NOMO-1 (cell line): ENCODE data around the gene CDCA4.

Source experiments
- DNase-seq, 2 experiments: peaks; one replicate each; lab custom pipeline; 2025; ENCODE audit not compliant: unreplicated experiment in 2 of 2; lab: John Stamatoyannopoulos, UW

The CDCA4 gene

DNA sequence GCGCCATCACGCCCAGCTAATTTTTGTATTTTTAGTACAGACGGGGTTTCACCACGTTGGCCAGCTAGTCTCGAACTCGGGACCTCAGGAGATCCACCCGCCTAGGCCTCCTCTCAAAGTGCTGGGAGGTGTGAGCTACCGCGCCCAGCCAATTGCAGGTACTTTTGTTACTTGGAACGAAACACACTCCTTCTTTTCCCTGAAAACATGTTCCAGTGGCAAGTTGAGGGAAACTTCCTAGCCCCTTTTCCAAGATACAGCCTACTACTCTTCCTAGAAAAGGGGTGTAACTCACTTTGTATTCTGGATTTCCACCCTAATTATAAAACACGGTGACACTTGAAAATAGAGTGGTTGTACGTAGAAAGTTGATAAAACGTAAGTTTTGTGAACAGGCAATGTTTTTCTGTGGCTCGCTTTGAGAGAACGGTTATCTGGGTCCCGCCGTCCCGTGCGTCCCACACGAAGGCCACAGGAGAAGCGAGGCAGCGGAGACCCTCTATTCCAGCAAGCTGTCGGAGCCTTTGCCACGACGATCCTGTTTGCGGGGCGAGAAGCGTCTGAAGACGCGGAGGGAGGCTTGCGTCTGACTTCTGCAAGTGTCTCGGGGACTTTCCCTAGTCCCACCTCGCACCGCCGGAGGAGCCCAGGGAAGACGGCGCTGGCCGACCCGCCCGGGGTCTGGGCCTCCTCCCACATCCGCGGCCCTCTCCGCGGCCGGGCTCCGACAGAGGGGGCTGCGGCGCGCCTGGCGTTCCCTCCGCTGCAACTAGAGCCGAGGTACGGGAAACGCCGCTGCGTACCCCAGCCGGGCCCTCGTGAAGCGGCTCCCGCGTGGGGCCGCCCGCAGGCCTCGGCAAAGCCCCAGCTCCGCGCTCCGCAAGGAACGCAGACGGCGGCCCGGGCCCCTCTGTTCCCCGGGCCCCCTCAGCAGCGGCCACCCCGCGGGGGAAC, 745 bp downstream of the CDCA4 start:
- peak in 1 of 2 experiments; percentile 18 for DNase-seq

DNA sequence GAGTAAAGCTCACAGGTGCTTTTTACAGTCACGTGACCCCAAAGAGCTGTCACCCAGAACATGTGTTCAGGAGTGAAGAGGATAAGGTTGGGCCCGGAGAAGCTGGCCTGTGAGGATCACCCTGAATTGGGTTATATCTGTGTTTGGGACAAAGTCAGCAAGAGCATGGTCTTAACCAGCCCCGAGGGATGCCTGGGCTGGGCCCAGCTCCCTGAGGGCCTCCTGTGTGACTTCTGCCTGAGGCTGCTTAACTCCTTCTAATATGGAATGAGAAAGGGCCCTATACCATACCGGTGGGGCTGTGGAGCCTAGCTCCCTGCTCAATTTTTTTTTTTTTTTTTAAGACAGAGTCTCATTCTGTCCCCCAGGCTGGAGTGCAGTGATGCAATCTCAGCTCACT, 2.5 kb downstream of the CDCA4 start:
- no peak for DNase-seq

DNA sequence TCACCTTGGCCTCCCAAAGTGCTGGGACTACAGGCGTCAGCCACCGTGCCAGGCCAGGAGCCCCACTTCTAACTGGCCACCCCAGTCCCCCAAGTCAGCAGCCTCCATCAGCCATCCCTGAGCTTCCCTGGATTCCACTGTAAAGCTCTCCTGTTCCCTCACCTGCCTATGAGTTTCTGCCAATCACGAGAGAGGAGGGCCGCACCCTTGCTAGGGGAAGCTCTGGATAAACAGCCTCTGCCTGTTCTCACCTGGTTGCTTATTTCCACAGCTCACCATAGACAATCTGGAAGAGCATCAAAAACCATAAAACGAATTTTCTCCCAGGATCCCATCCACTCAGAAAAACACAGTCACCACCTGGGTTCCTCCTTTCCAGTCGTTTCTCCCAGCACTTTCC, 5.0 kb downstream of the CDCA4 start:
- DNase-seq = no peak

DNA sequence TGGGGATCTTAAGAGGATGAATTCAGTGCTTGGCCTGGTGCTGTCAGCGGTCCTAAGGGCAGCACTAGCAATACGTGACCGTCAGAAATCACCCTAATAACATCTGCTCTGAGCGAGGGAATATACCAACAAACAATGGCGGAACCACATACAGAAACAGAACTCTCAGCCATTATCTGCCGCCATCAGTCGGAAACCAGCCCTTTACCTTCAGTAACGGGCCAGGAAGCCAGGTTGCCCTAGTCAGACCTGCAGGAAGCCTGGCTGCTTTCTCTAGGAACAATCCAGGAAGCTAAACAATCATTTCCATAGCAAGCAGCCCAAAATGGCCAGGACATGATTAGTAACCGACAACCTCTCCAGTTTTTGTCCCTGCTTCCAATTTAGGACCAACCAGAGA, 5.6 kb downstream of the CDCA4 start:
- DNase-seq = no peak

DNA sequence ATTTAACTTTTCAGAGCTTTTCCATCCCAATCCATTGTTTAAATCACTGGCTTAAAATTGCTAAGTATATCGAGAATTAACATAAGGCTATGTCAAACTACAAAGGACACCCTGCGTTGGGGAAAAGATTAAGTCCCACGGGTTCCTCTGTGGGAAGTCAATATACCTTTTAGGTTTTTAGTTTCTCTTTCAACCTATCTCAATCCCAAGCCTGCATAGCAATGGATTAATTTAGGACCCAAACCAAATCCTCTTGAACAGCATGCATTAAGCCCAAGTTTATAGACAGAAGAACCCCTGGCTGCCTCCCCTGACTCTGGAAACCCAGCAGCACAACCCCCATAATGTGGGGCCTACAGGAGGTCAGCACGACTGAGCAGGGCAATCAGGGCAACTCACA, 6.3 kb downstream of the CDCA4 start:
- no peak for DNase-seq

DNA sequence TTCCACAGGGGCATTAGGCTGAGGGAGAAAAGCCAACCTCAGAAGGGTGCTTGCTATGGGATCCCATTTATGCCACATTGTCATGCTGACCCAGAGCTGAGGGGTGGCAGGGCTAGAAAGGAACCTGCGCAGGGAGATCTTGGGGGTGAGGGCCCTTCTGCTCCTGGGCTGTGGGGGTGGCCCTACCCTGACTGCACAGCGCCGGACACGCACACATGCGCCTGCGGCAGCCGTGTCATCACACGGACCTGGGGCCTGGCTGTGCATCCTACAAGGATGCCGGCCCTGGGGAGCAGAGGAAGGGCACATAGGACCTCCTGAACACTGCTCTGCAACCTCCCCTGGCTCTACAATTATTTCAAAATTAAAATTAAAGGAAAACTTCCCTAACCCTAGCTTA, 6.9 kb downstream of the CDCA4 start:
- no peak for DNase-seq

DNA sequence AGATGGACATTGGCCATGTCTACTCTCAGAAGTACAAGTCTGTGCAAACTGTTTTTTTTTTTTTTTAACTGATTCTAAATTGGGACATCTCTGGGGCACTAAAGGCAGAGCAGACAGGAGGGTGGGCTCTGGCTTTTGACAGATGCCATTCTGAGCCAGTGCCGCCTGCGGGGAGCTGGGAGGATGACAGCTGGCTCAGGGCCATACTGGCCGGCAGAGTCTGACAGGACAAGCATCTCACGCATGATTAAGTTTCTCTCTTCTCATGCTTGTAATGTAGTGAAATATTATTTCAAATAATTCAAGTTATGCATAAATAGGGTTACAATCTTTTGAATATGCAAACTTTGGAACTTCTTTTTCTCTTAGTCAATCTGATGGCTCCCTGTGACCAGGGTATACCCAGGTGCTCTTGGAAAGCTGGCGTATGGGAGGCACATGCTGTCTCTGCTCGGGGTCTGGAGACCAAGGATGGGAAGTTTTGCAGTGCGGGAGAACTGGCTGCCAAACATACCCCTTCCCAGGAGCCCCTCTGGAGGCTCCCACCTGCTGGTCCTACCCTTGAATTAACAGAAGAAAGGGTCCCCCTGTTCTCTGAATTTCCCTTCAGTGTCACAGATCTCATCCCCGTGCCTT, 7.6 kb downstream of the CDCA4 start:
- no peak for DNase-seq

DNA sequence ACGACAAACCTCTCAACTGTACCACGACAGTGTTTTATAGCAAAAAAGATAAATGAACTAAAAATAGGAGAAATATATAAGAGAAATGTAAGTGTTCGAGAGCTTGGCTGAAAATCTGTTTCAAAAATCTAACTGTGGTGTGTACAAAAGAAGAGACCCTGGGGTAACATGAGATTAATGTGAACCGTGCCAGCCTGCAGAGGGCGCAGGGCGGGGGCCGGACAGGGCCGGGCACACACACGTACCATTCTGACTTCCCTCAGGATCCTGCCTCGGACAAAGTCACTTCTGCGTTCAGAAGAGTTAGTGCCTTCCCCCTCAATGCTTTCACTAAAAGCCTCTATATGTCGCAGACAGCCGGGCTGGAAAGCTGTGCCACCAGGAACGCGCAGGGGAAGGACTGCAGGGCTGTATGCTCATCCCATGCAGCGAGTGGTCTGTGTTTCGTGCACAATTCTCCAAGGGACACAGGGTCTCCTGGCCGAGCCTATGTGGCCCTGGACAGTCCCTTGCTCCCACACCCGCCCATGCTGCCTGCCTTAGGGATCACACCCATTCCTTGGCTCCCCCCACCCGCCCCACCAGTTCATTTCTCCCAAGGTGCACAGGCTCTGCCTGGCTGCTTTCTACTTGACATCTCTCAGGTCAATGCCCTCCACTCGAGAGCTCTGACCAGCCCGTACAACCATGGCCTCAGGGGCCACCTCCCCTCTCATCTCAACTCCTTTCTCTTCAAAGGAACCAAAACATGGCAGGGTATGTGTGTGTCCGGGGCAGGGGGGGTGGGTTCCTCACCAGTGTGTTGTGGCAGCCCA, 8.5 kb downstream of the CDCA4 start:
- DNase-seq = no peak

DNA sequence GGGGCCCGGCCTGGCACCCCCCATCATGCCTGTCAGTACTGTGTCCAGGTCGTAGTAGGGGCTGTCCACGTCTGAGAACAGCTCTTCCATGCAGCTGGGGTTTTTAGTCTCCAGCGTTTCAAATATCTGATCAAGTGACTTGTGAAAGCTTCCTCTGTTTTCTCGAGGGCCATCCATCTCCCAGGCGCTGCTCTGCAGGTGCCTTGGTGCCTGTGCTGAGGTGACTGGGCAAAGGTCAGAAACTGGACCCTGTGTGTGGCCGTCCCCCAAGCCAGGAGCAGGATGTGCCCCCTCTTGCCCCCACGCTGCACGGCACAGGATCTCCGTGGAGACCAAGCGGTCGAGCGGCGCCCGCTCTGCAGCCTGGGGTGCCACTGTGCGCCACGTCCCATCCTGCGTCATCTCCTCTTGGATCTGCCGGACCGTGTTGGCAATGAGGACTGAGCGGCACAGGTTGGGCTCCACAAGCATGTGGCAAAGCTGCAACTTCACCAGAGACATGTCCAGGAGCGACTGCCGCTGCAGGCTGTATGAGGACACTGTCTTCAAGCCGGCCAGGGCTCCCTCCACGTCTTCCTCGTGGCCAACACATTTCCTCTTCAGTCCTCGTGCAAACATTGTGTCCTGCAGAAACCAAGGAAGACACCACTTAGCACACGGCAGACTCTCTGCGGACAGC, 9.4 kb downstream of the CDCA4 start:
- DNase-seq = no peak

DNA sequence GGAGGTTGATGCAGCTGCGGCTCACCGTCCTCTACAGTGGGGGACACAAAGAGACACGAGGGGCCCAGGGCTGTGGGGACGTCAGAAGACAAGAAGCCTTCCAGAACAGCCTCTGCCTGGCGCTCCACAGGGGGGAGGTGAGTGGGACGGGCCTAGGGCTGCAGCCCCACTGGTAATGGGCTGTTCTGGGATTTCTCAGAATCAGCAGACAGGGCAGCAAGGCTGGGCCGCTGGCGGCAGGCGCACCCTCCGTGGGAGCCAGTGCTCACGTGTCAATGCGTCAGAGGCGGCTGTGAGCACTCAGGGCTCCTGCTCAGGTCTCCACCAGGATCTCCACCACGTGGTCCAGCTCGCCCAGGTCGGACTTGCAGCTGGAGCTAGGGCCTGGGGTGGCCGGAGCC, 10.0 kb downstream of the CDCA4 start:
- no peak for DNase-seq

DNA sequence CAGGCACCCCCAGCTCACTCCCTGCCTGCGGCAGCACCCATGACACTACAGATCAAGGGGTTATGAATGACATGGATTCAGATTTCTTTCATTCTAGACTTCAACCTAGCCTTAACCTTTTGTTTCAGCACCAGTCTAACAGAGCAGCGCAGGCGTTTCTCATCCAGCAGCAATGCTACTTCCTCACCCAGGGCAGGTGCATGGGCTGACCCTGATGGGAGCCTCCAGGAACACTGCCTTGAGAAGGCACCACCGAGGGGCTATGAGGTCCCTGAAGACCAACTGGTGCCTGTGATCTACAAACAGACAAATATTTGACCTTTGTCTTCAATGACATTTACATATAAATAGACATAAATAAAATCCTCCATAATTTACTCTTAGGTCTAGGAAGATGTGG, 10.8 kb downstream of the CDCA4 start:
- no peak for DNase-seq

DNA sequence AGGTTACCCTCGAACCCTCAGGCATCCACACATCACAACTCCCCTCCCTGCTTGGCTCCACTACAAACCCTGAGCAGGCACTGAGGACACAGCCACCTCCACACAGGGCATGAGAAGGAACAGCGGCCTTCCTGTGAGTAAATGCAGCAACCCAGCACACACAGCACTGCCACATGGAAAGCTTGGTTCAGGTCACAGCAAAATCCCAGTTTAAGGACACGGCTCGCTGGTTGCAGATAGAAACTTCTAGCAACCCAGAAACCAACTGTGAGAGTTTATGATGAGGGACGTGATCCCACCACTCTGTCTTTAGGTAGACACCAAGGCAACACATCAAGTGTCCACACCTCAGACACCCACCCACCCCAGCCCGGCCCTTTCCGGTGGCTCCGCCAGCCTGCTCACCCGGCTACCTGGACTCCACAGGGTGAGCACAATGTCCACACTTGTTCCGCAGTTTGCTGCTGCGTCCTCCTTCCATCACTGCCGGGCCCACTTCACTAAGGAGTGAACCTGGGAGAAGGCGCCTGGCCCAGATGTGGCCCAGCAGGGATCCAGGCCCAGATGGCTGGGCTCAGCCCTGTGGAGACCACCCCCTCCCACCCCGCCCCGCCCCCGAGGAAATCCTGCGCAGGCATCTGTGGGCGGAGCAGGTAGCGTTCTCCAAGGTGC, 13.2 kb downstream of the CDCA4 start:
- DNase-seq = no peak

DNA sequence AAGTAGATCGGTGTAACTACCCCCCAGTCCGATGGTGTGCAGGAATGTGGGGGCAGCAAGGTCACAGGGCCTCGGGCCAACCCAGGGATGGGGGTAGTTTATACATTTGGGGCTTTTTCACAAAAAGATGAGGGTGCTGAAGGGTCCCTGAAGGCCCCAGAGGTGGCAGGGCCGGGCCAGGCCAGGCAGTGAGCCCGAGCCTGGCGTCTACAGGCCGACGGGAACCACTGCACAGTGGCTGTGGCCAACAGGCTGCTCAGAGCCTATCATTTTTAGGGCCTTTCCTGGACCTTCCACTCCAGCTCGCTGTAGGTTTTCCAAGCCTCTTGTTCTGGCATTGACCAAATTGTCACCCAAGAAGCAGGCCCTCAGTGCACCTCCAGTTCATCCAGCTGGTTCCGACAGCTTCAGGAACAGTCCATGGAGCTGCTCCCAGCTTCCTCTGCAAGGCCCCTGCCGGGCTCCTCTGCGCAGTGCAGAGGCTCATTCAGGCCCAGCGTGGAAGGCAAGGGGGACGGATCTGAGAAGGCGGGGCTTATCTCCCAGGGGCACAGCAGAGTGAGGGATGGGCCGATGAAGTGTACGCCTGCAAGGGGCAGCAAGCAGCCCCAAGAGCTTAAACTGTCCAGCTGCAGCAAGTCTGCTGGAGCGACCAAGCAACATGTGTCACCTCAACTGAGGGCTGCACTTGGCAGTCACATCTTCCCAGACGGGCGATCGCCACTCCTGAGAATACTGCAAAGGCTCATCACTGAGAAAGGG, 13.9 kb downstream of the CDCA4 start:
- DNase-seq = no peak

DNA sequence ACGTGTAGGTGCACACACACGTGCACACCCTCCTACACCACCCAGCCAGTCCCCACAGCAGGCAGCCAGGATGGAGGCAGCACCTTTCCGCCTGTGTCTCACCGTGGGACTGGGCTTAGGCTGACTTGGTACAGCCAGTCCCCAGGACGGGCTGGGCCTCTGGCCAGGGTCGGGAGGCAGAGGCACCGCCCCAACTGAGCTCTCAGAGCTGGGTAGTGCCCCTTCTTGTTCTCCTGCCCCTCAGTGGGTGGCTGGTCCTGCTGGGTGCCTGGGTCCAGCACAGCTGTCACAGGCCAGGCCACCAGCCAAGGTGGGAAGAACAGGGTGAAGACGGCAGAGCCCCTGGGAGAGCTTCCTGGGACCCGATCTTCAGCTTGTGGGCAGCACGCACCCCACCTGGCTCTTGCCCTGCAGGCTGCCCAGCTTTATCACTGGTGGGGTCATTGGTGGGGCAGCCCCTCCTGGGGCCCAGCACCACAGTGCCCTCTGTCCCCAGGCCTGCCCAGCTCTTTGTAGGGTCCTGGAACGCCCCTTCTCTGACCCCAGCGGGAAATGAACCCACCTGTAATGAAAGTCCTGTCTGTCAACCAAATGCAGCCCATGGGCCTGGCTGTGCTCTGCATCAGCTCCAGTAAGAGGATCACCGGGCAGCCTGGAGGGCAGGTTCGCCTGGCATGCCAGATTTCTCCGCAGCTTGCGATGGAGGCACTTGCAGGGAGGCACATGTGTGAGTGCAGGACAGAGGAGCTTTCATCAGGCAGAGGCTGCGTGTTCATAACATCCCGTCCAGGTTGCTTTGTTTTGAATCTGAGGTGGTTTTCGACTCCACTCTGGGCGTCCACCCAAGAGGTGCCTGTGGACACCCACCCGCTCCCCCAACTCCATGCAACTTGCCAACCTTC, 14.7 kb downstream of the CDCA4 start:
- no peak for DNase-seq

DNA sequence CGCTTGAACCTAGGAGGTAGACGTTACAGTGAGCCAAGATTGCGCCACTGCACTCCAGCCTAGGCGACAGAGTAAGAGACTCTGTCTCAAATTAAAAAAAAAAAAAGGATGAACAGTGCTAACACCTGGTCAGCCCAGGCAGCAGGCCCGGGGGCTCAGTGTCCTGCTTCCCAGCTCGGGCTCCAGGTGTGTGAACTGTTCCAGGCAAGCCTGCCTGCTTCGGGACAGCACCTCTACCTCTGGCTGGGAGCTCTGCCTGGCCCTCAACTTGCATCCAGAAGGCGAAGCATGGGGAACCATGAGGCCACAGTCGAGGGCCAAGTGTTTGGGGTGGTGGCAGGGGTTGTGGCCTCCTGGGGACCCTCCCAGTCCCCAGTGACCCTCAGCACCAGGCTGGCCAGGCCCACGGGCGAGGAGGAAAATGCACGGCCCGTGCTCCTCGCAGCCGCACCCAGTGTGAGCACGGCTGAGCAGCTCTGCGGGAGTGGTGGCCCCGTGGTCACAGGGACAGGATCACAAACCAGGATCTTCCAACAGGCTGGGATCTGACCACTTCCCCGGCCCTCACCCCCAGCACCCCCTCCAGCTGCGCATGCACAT, 15.5 kb downstream of the CDCA4 start:
- no peak for DNase-seq

DNA sequence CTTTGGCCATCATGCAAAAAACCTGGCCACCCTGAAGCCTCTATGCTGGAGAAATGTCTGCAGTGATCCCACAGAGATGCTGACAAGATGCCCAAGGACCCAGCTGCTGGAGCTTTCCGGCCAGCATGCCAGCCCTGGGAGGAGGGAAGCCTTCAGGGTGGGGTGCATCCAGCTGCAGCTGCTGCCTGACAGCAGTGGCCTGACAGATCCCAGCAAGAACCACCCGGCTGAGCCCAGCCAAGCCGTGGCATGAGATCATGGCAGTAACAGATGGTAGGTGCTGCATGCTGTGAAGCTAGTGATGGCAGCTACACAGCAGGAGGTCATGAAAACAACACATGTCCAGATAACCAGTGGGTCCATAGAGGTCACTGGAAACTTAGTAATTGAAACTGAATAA, 21.5 kb downstream of the CDCA4 start:
- no peak for DNase-seq

DNA sequence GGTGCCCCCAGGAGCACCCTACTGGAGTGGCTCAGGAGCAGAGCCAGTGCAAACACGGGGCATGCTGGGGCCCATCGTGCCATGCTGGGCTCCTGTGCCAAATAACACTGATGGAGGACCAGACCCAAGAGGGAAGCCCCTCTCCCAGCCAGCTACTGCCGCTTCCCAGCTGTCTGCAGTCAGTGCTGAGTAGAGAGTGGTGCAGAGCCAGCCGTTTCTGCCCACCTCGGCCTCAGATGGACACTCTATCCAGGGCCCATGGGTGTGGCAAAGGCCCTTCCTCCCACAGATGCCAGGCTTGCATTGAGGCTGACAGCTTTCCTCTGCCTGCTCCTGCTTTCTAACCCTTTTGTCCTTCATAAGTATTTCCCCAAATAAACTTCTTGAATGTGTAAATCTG, 22.1 kb downstream of the CDCA4 start:
- DNase-seq = no peak

DNA sequence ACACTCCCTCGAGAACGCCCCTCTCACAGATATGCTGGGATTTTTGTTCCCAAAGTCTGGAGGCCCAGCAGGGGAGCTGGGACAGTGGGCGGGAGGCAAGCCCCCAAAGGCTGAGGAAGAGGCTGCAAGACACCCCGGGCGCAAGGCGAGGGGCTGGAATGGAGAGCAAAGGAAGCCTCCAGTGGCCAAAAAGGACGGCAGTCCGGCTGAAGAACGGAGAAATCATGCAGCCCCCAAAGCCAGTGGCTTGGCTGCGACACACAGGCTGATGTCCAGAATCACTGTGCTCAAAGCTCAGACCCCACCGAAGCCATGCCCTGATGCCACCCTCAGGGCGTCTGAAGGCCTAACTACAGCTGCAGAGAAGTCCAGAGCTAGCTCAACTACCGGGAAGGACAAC, 24.4 kb downstream of the CDCA4 start:
- no peak for DNase-seq
